H1 (cell line): ENCODE measurements around the gene MAGOHB. TPM values are rescaled to one million over a fixed set of nuclear protein-coding genes. Genes with fewer than 3 reads are reported as not detected.

ENCODE experiments used
- CTCF ChIA-PET: fragments of 300-600 bp; sonication (Branson Sonifier 250); formaldehyde crosslinking; loops from one replicate; lab custom pipeline; 2021; ENCODE audit not compliant: partially characterized antibody; lab: Charles Lee
- POLR2A ChIA-PET: fragments of 300-600 bp; sonication (Branson Sonifier 250); formaldehyde crosslinking; loops from one replicate; lab custom pipeline; 2021; ENCODE audit warnings: inconsistent platforms; ENCODE audit not compliant: partially characterized antibody; lab: Charles Lee
- DNase-seq, 2 experiments: peaks; one replicate each; pipeline versions ENCODE4 v3.0.0 to v3.0.0-alpha.2; 2010 to 2022; ENCODE audit warnings: low spot score in 2 of 2, low read depth in 1 of 2, mixed read lengths in 1 of 2
- FAIRE-seq: peaks from 2 replicates; lab custom pipeline; 2011; peaks lifted over from hg19 to GRCh38; lab: Jason Lieb, UNC
- H2AFZ ChIP-seq: 2 replicates; pipeline ENCODE4 v1.8.1; 2012; ENCODE audit warnings: low read length, inconsistent platforms
- H2AK5ac ChIP-seq: 2 replicates; pipeline ENCODE4 v1.6.1; 2013; ENCODE audit warnings: low read depth, low read length
- H2BK120ac ChIP-seq: replicated peaks from 2 replicates; pipeline ENCODE3; 2013; ENCODE audit warnings: low read depth, low read length, inconsistent platforms
- H2BK12ac ChIP-seq: 2 replicates; pipeline ENCODE4 v1.6.1; 2013; ENCODE audit warnings: low read depth, low read length
- H2BK15ac ChIP-seq: 2 replicates; pipeline ENCODE4 v1.6.1; 2013; ENCODE audit warnings: low read length
- H2BK20ac ChIP-seq: 2 replicates; pipeline ENCODE4 v1.6.1; 2013; ENCODE audit warnings: low read length
- H2BK5ac ChIP-seq: 2 replicates; pipeline ENCODE4 v1.6.1; 2013; ENCODE audit warnings: low read depth, low read length
- H3K14ac ChIP-seq: 2 replicates; pipeline ENCODE4 v1.6.1; 2013; ENCODE audit warnings: inconsistent platforms; ENCODE audit not compliant: insufficient read length
- H3K18ac ChIP-seq: 2 replicates; pipeline ENCODE4 v1.6.1; 2013; ENCODE audit warnings: low read length; ENCODE audit errors: extremely low read depth
- H3K23ac ChIP-seq: 2 replicates; pipeline ENCODE4 v1.6.1; 2013; ENCODE audit warnings: inconsistent platforms; ENCODE audit not compliant: insufficient read length
- H3K23me2 ChIP-seq: 2 replicates; pipeline ENCODE4 v1.6.1; 2013; ENCODE audit warnings: low read depth, low read length
- H3K27ac ChIP-seq: 2 replicates; pipeline ENCODE4 v1.6.1; 2011; ENCODE audit warnings: low read depth, low read length, inconsistent platforms
- H3K27me3 ChIP-seq, 4 experiments: replicated peaks in 1 of 4; 1 replicate in 1 of 4; 2 replicates in 3 of 4; pipeline versions ENCODE4 v1.6.1 to v1.8.1; 2011 to 2013; ENCODE audit warnings: low read length in 3 of 4, mild to moderate bottlenecking in 3 of 4, inconsistent platforms in 2 of 4, mixed read lengths in 2 of 4, moderate library complexity in 1 of 4; ENCODE audit not compliant: control insufficient read depth in 3 of 4, insufficient read depth in 3 of 4; ENCODE audit errors: extremely low read depth in 1 of 4
- H3K36me3 ChIP-seq, 4 experiments: 2 replicates each; pipeline versions ENCODE4 v1.6.1 to v1.8.1; 2011 to 2013; ENCODE audit warnings: mild to moderate bottlenecking in 4 of 4, low read length in 3 of 4, moderate library complexity in 2 of 4, control low read depth in 1 of 4, inconsistent platforms in 1 of 4; ENCODE audit not compliant: insufficient read depth in 4 of 4, control insufficient read depth in 2 of 4
- H3K4ac ChIP-seq: replicated peaks from 2 replicates; pipeline ENCODE3; 2013; ENCODE audit warnings: low read length, low read depth, mixed read lengths, inconsistent platforms; ENCODE audit not compliant: insufficient read length
- H3K4me1 ChIP-seq, 4 experiments: replicated peaks in 1 of 4; 1 replicate in 1 of 4; 2 replicates in 3 of 4; pipeline versions ENCODE4 v1.6.1 to v1.8.1; 2011 to 2013; ENCODE audit warnings: low read length in 3 of 4, inconsistent platforms in 2 of 4, mixed read lengths in 1 of 4; ENCODE audit not compliant: insufficient read depth in 4 of 4, control insufficient read depth in 3 of 4
- H3K4me2 ChIP-seq, 2 experiments: 2 replicates each; pipeline versions ENCODE4 v1.6.1 to v1.8.1; 2011 to 2013; ENCODE audit warnings: low read depth in 2 of 2, low read length in 2 of 2, control low read depth in 1 of 2, inconsistent platforms in 1 of 2, mild to moderate bottlenecking in 1 of 2; ENCODE audit not compliant: insufficient read depth in 1 of 2
- H3K4me3 ChIP-seq, 4 experiments: fragments of 200-600, 300-600 bp in 1 of 4; sonication (generic), shearing (Covaris generic), sonication (Bioruptor Twin) in 1 of 4; 2 replicates each; pipeline versions ENCODE4 v1.5.1 to v1.8.1; 2011 to 2016; ENCODE audit warnings: low read length in 4 of 4, low read depth in 3 of 4, control low read depth in 2 of 4, inconsistent platforms in 2 of 4, mild to moderate bottlenecking in 2 of 4, mixed read lengths in 1 of 4, moderate library complexity in 1 of 4; ENCODE audit not compliant: insufficient read depth in 2 of 4; ENCODE audit errors: extremely low read depth in 1 of 4
- H3K56ac ChIP-seq: replicated peaks from 2 replicates; pipeline ENCODE3; 2013; ENCODE audit warnings: low read depth, mild to moderate bottlenecking, mixed read lengths, low read length, inconsistent platforms; ENCODE audit not compliant: insufficient read length
- H3K79me1 ChIP-seq: 2 replicates; pipeline ENCODE4 v1.6.1; 2013; ENCODE audit warnings: low read depth, low read length, control low read depth
- H3K79me2 ChIP-seq, 2 experiments: 2 replicates each; pipeline versions ENCODE4 v1.6.1 to v1.8.1; 2012 to 2013; ENCODE audit warnings: low read length in 2 of 2, mild to moderate bottlenecking in 2 of 2, inconsistent platforms in 1 of 2; ENCODE audit not compliant: insufficient read depth in 2 of 2, control insufficient read depth in 1 of 2
- H3K9ac ChIP-seq, 4 experiments: replicated peaks in 1 of 4; 1 replicate in 1 of 4; 2 replicates in 3 of 4; pipeline versions ENCODE4 v1.6.1 to v1.8.1; 2011 to 2013; ENCODE audit warnings: low read depth in 3 of 4, low read length in 3 of 4, control low read depth in 2 of 4, mild to moderate bottlenecking in 2 of 4, moderate library complexity in 2 of 4, inconsistent platforms in 1 of 4; ENCODE audit errors: extremely low read depth in 1 of 4
- H3K9me3 ChIP-seq, 2 experiments: 2 replicates each; pipeline versions ENCODE4 v1.6.1 to v1.8.1; 2012 to 2013; ENCODE audit warnings: mild to moderate bottlenecking in 2 of 2, moderate library complexity in 2 of 2, control low read depth in 1 of 2, inconsistent platforms in 1 of 2, low read depth in 1 of 2, low read length in 1 of 2, mixed read lengths in 1 of 2; ENCODE audit not compliant: insufficient read depth in 2 of 2
- H4K20me1 ChIP-seq, 2 experiments: replicated peaks in 1 of 2; 2 replicates each; pipeline versions ENCODE3 to v1.8.1; 2011 to 2013; ENCODE audit warnings: inconsistent platforms in 2 of 2, low read length in 2 of 2, mild to moderate bottlenecking in 1 of 2; ENCODE audit not compliant: insufficient read depth in 2 of 2, control insufficient read depth in 1 of 2
- H4K5ac ChIP-seq: 2 replicates; pipeline ENCODE4 v1.6.1; 2013; ENCODE audit warnings: low read length, low read depth, mixed read lengths, inconsistent platforms; ENCODE audit not compliant: insufficient read length
- H4K8ac ChIP-seq: 2 replicates; pipeline ENCODE4 v1.8.0; 2013; ENCODE audit warnings: mild to moderate bottlenecking, moderate library complexity, low read length, inconsistent platforms; ENCODE audit not compliant: insufficient read depth; ENCODE audit errors: extremely low read depth
- H4K91ac ChIP-seq: replicated peaks from 2 replicates; pipeline ENCODE3; 2013; ENCODE audit warnings: low read length, mixed read lengths, inconsistent platforms; ENCODE audit not compliant: insufficient read length
- BACH1 ChIP-seq: IDR thresholded peaks from 2 replicates; pipeline ENCODE4 v1.6.1; 2012; ENCODE audit warnings: low read length, improper control_type of control experiment
- CTCF ChIP-seq, 3 experiments: IDR thresholded peaks; 1 replicate in 2 of 3; 2 replicates in 1 of 3; pipeline versions ENCODE4 v1.5.1 to v1.6.1; 2011; ENCODE audit warnings: low read length in 3 of 3, mild to moderate bottlenecking in 3 of 3, inconsistent platforms in 2 of 3, low read depth in 1 of 3, moderate library complexity in 1 of 3; ENCODE audit not compliant: insufficient read depth in 1 of 3; ENCODE audit errors: control extremely low read depth in 1 of 3
- JUN ChIP-seq: IDR thresholded peaks from 2 replicates; pipeline ENCODE4 v1.6.1; 2011; ENCODE audit warnings: low read depth, mild to moderate bottlenecking, improper control_type of control experiment, low read length
- JUND ChIP-seq: IDR thresholded peaks from 2 replicates; pipeline ENCODE4 v1.6.1; 2011; ENCODE audit warnings: mild to moderate bottlenecking, improper control_type of control experiment, low read length
- KDM4A ChIP-seq: IDR thresholded peaks from one replicate; pipeline ENCODE4 v1.7.1; 2012; ENCODE audit warnings: low read depth, mild to moderate bottlenecking, moderate library complexity, low read length, inconsistent platforms; ENCODE audit not compliant: severe bottlenecking
- NANOG ChIP-seq: IDR thresholded peaks from 2 replicates; pipeline ENCODE4 v1.6.1; 2011; ENCODE audit warnings: low read length, low read depth, mild to moderate bottlenecking, inconsistent platforms; ENCODE audit not compliant: insufficient read depth, poor library complexity, severe bottlenecking
- SP4 ChIP-seq: IDR thresholded peaks from 2 replicates; pipeline ENCODE4 v1.6.1; 2012; ENCODE audit warnings: low read length, inconsistent platforms
- TAF7 ChIP-seq: optimal IDR thresholded peaks from 2 replicates; pipeline ENCODE3; 2011; ENCODE audit warnings: low read depth, mild to moderate bottlenecking, inconsistent platforms, low read length, moderate library complexity, borderline replicate concordance
- TCF12 ChIP-seq: IDR thresholded peaks from 2 replicates; pipeline ENCODE4 v1.6.1; 2011; ENCODE audit warnings: low read depth, mild to moderate bottlenecking, low read length
- TEAD4 ChIP-seq: IDR thresholded peaks from 2 replicates; pipeline ENCODE4 v1.6.1; 2012; ENCODE audit warnings: low read depth, low read length, inconsistent platforms, mixed read lengths
- WGBS, 2 experiments: shearing (Covaris generic) in 1 of 2; methylation state at CpG; one replicate each; pipeline versions ENCODE4 v1.1.6 to v1.1.7; 2013 to 2015; ENCODE audit warnings: low lambda C conversion rate in 2 of 2, mixed read lengths in 2 of 2, inconsistent platforms in 1 of 2, low coverage in 1 of 2, missing lambda C conversion rate in 1 of 2; ENCODE audit not compliant: insufficient replicate concordance in 2 of 2, insufficient coverage in 1 of 2, insufficient read length in 1 of 2; ENCODE audit errors: extremely low coverage in 1 of 2, missing lambda C conversion rate in 1 of 2; 5-methylcytosine and 5-hydroxymethylcytosine counted together
- polyA plus RNA-seq, 7 experiments: library from polyadenylated mRNA; depleted of rRNA in 3 of 7; stranded (reverse) in 5 of 7; unstranded in 2 of 7; fragments of >200 nt in 5 of 7; fragments of 200-250 nt in 2 of 7; gene quantifications; 1 replicate in 5 of 7; 2 replicates in 1 of 7; 4 replicates in 1 of 7; pipeline versions ENCODE4 v1.2.1 to v1.2.3, GENCODE V29; 2011 to 2013; ENCODE audit warnings: missing spikeins in 2 of 7, mixed read lengths in 2 of 7
- total RNA-seq: library from RNA; stranded (reverse); fragmentation: NEBNext Ultra II Directional; extraction: Animal tissue kit (Norgen Biotek cat#: 25700); gene quantifications from 2 replicates; pipeline ENCODE4 v1.2.1, GENCODE V29; 2021

MAGOHB gene
- total and polyA plus RNA-seq, 2 of the 8 experiments (the other 6 are each of a cell fraction or from before 2014, with no cell fraction given), result 21.5 to 53.7 TPM

- peaks cover 0 to 29% (median 7%) of the 10 kb centered on the region in 4 experiments; a peak in 5 of 8 replicates for H3K36me3 ChIP-seq
- FAIRE-seq (no peak), DNase-seq (no peak)
- no peak overlapping the region for H3K23ac ChIP-seq
- no peaks in the 10 kb centered on the region for H3K27me3 ChIP-seq
- POLR2A ChIA-PET, result interaction anchor here (0.9 to 2.7 kb wide), 14 partner anchors 10 to 387 kb away, joined by 3 to 12 read pairs (median 6); no protein-coding TSS in a partner anchor
- H3K23me2 ChIP-seq, result peaks cover 3% of the 10 kb centered on the region
- no peaks in the 10 kb centered on the region for H4K20me1 ChIP-seq
- no peaks in the 10 kb centered on the region for H3K79me1 ChIP-seq
- no peak overlapping the region for H3K4ac ChIP-seq
- no peaks in the 10 kb centered on the region for H3K9me3 ChIP-seq
- H2BK120ac ChIP-seq, result no peak overlapping the region
- WGBS, 2 experiments, result 72% methylated on average over 4 of the region's 4 CpGs; no CpG with 5 or more reads in 1 of the 2 experiments
- H3K56ac ChIP-seq, result peak overlapping the region; percentile 42
- H3K79me2 ChIP-seq, result peaks cover 3 to 27% of the 10 kb centered on the region in 2 experiments; a peak in 3 of 4 replicates
- H4K5ac ChIP-seq, result no peak overlapping the region
- H2BK12ac ChIP-seq, result no peak overlapping the region; the same call in 1 of the 2 replicates
- H2BK15ac ChIP-seq, result no peak overlapping the region
- CTCF ChIA-PET, result interaction anchor here (0.6 to 2.3 kb wide), 6 partner anchors 17 to 830 kb away, joined by 3 to 8 read pairs (median 4); no protein-coding TSS in a partner anchor
- TF ChIP-seq CTCF (IDR thresholded peaks at IDR 0.05; ENCODE audit: control extremely low read depth in 1 of 3, insufficient read depth in 1 of 3, low read depth in 1 of 3, low read length in 3 of 3), result no peak
- TF ChIP-seq JUN, result no peak
- TF ChIP-seq TAF7, result no peak
- TF ChIP-seq TCF12, result no peak
- no peak for TF ChIP-seq BACH1
- TF ChIP-seq NANOG, result no peak
- no peak for TF ChIP-seq TEAD4
- no peak for TF ChIP-seq SP4
- TF ChIP-seq JUND, result no peak
- TF ChIP-seq KDM4A, result no peak
- H3K27ac ChIP-seq, result peak overlapping the region; percentile 99
- H3K4me1 ChIP-seq, result peaks cover 0 to 3% (median 0%) of the 10 kb centered on the region in 4 experiments; a peak in 2 of 7 replicates
- H4K91ac ChIP-seq, result no peak overlapping the region
- H3K9ac ChIP-seq, result peak overlapping the region; percentile 92 to 100 (median 100); a peak in 6 of 7 replicates
- H2BK20ac ChIP-seq, result no peak overlapping the region
- H3K4me3 ChIP-seq, result peak overlapping the region; percentile 86 to 96 (median 93)
- H2AK5ac ChIP-seq, result no peak overlapping the region
- no peak overlapping the region for H2BK5ac ChIP-seq
- H3K4me2 ChIP-seq, result peak overlapping the region; percentile 68 to 96; a peak in 3 of 4 replicates
- H3K18ac ChIP-seq, result no peak overlapping the region
- H3K14ac ChIP-seq, result no peak overlapping the region
- no peak overlapping the region for H4K8ac ChIP-seq
- peak overlapping the region; percentile 83; the same call in 1 of the 2 replicates for H2AFZ ChIP-seq
Observed at GRCh38 chr12:10614056-10614370, 604 bp upstream of the MAGOHB start.
